NT2/D1 (cell line): Measurements from ENCODE around the gene SMG1.

Source experiments
- DNase-seq: peaks from one replicate; pipeline ENCODE4 v3.0.0-alpha.2; 2011; ENCODE audit warnings: low read depth, low spot score
- H3K27me3 ChIP-seq: 2 replicates; pipeline ENCODE4 v1.6.0; 2011; ENCODE audit warnings: mild to moderate bottlenecking; ENCODE audit not compliant: insufficient read length, insufficient read depth
- H3K36me3 ChIP-seq: 2 replicates; pipeline ENCODE4 v1.6.1; 2011; ENCODE audit warnings: mild to moderate bottlenecking, low read length, mixed read lengths; ENCODE audit not compliant: insufficient read depth, insufficient read length
- H3K4me1 ChIP-seq: 2 replicates; pipeline ENCODE4 v1.5.1; 2011; ENCODE audit not compliant: insufficient read depth, insufficient read length
- H3K4me3 ChIP-seq: 2 replicates; pipeline ENCODE4 v1.5.1; 2011; ENCODE audit warnings: low read depth; ENCODE audit not compliant: insufficient read length
- H3K9ac ChIP-seq: 2 replicates; pipeline ENCODE4 v1.6.0; 2011; ENCODE audit warnings: low read depth; ENCODE audit not compliant: insufficient read length
- H3K9me3 ChIP-seq: 2 replicates; pipeline ENCODE4 v1.5.1; 2011; ENCODE audit warnings: mild to moderate bottlenecking, low read length; ENCODE audit not compliant: insufficient read depth
- SUZ12 ChIP-seq: IDR thresholded peaks from 2 replicates; pipeline ENCODE4 v1.6.1; 2011; ENCODE audit not compliant: insufficient read length, insufficient read depth; ENCODE audit errors: extremely low read depth
- YY1 ChIP-seq: IDR thresholded peaks from 2 replicates; pipeline ENCODE4 v1.6.1; 2011; ENCODE audit not compliant: insufficient read length, insufficient read depth
- ZNF274 ChIP-seq: IDR thresholded peaks from 2 replicates; pipeline ENCODE4 v1.6.1; 2011; ENCODE audit warnings: mild to moderate bottlenecking, low read depth, low read length

SMG1 gene

GRCh38 chr16:18943414-18943813 is 17.2 kb upstream of the SMG1 start:
- Histone ChIP-seq H3K27me3 (no peaks in the 10 kb centered on the region), H3K9me3 (no peaks in the 10 kb centered on the region), H3K9ac (no peak overlapping the region), H3K4me1 (no peaks in the 10 kb centered on the region), H3K4me3 (no peak overlapping the region), H3K36me3 (no peaks in the 10 kb centered on the region)
- TF ChIP-seq SUZ12 (no peak), YY1 (no peak), ZNF274 (no peak)
- DNase-seq, result no peak

- Histone ChIP-seq H3K27me3 (no peaks in the 10 kb centered on the region), H3K4me3 (no peak overlapping the region), H3K36me3 (no peaks in the 10 kb centered on the region), H3K9ac (no peak overlapping the region), H3K4me1 (no peaks in the 10 kb centered on the region), H3K9me3 (no peaks in the 10 kb centered on the region)
- DNase-seq, result no peak
- no peak for TF ChIP-seq YY1
- TF ChIP-seq ZNF274, result no peak
- no peak for TF ChIP-seq SUZ12
Measured at GRCh38 chr16:18942061-18942460, 15.9 kb upstream of the SMG1 start.

GRCh38 chr16:18941471-18941870 is 15.3 kb upstream of the SMG1 start:
- no peaks in the 10 kb centered on the region for H3K27me3 ChIP-seq
- H3K4me3 ChIP-seq, result no peak overlapping the region
- H3K4me1 ChIP-seq, result no peaks in the 10 kb centered on the region
- no peak for DNase-seq
- no peaks in the 10 kb centered on the region for H3K9me3 ChIP-seq
- no peak overlapping the region for H3K9ac ChIP-seq
- TF ChIP-seq ZNF274 (no peak), YY1 (no peak), SUZ12 (no peak)
- no peaks in the 10 kb centered on the region for H3K36me3 ChIP-seq

GRCh38 chr16:18938986-18939385 is 12.8 kb upstream of the SMG1 start:
- Histone ChIP-seq H3K4me3 (no peak overlapping the region), H3K27me3 (no peaks in the 10 kb centered on the region), H3K4me1 (no peaks in the 10 kb centered on the region), H3K9me3 (no peaks in the 10 kb centered on the region), H3K36me3 (no peaks in the 10 kb centered on the region), H3K9ac (no peak overlapping the region)
- TF ChIP-seq ZNF274, result no peak
- no peak for TF ChIP-seq SUZ12
- no peak for TF ChIP-seq YY1
- DNase-seq, result no peak

- Histone ChIP-seq H3K9me3 (no peaks in the 10 kb centered on the region), H3K27me3 (no peaks in the 10 kb centered on the region), H3K9ac (no peak overlapping the region), H3K4me3 (no peak overlapping the region), H3K4me1 (peaks cover 3% of the 10 kb centered on the region), H3K36me3 (no peaks in the 10 kb centered on the region)
- DNase-seq, result no peak
- TF ChIP-seq ZNF274 (no peak), SUZ12 (no peak), YY1 (no peak)
Measured at GRCh38 chr16:18937390-18937789, 11.2 kb upstream of the SMG1 start.

DNA sequence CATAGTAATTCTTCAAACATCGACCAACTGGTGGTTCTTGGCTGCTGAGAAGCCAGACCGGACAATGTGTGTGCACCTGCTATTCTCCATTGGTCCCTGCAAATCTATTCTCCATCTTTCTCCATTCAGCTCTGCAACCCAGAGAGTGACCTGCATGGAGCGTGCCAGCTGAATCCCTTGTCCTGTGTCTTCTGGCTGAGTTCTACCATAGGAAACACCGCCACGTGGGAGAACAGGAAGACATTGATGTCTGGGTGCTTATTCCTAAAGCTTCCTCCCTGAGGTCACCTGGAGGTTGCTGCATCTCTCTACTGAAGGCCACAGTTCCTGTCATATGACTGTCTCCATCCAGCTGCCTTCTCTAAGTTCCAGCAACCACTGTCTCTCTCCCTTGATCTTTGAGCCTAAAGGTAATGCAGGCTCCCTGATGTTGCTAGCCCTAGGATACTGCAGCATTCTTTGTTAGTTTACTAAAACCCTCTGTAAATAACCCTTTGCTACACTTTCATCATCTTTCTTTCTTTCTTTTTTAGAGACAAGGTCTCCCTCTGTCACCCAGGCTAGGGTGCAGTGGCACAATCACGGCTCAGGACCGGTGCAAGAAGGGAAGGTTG is 10.6 kb upstream of the SMG1 start:
- TF ChIP-seq SUZ12 (no peak), YY1 (no peak)
- peaks cover 3% of the 10 kb centered on the region for H3K4me1 ChIP-seq
- no peaks in the 10 kb centered on the region for H3K27me3 ChIP-seq
- no peak overlapping the region for H3K9ac ChIP-seq
- no peak for DNase-seq
- H3K9me3 ChIP-seq, result no peaks in the 10 kb centered on the region
- H3K36me3 ChIP-seq, result no peaks in the 10 kb centered on the region
- no peak overlapping the region for H3K4me3 ChIP-seq

- Histone ChIP-seq H3K9me3 (no peaks in the 10 kb centered on the region), H3K27me3 (no peaks in the 10 kb centered on the region), H3K36me3 (no peaks in the 10 kb centered on the region), H3K4me3 (no peak overlapping the region), H3K4me1 (peaks cover 3% of the 10 kb centered on the region), H3K9ac (no peak overlapping the region)
- TF ChIP-seq ZNF274 (no peak), YY1 (no peak), SUZ12 (no peak)
- DNase-seq, result no peak
Measured at GRCh38 chr16:18933501-18933900, 7.3 kb upstream of the SMG1 start.
